Adrenal gland (tissue), 19 donors: Measurements from ENCODE around the gene NCR2. TPM values are rescaled to one million over a fixed set of nuclear protein-coding genes. Genes with fewer than 3 reads are reported as not detected.
A peak's percentile ranks its signal among the peaks of the same experiment; 100 is the strongest.

Experiments used
- DNase-seq, 7 donors: peaks; one replicate each; pipeline ENCODE4 v3.0.0-alpha.2; 2019 to 2020
- H3K27ac ChIP-seq, 5 donors: fragments of 200-600 bp; sonication (generic) in 4 of 5; 1 replicate in 3 of 5; 2 replicates in 2 of 5; pipeline versions ENCODE4 v1.5.1 to v1.8.0; 2016 to 2020; ENCODE audit warnings: mild to moderate bottlenecking in 1 of 5
- H3K27me3 ChIP-seq: fragments of 200-600 bp; 2 replicates; pipeline ENCODE4 v1.8.0; 2021
- H3K36me3 ChIP-seq, 2 donors: fragments of 200-600 bp; replicated peaks in 1 of 2; 1 replicate in 1 of 2; 2 replicates in 1 of 2; pipeline versions ENCODE4 v1.5.1 to v1.8.0; 2018 to 2022
- H3K4me1 ChIP-seq, 2 donors: fragments of 200-600 bp; replicated peaks in 1 of 2; 1 replicate in 1 of 2; 2 replicates in 1 of 2; pipeline versions ENCODE4 v1.5.1 to v1.8.0; 2018 to 2021
- H3K4me3 ChIP-seq, 4 donors: fragments of 200-600 bp; sonication (generic) in 3 of 4; one replicate each; pipeline ENCODE4 v1.5.1; 2016 to 2018
- H3K9me3 ChIP-seq, 3 donors: fragments of 200-600 bp; sonication (generic) in 1 of 3; replicated peaks in 1 of 3; 1 replicate in 2 of 3; 2 replicates in 1 of 3; pipeline versions ENCODE4 v1.5.1 to v1.8.0; 2016 to 2021
- POLR2A ChIP-seq, 2 donors: fragments of 450-650 bp; IDR thresholded peaks; one replicate each; pipeline ENCODE4 v1.6.1; 2017; ENCODE audit warnings: antibody characterized with exemption in 2 of 2, mild to moderate bottlenecking in 2 of 2, moderate library complexity in 1 of 2
- WGBS, 4 donors: extraction: QIAGEN DNeasy Blood & Tissue Kit in 2 of 4; methylation state at CpG; one replicate each; pipeline versions ENCODE4 v1.1.5 to v1.1.7; 2013 to 2017; 5-methylcytosine and 5-hydroxymethylcytosine counted together
- intact Hi-C, 2 donors: fragments of 100-400 bp; cut with DNase I; formaldehyde crosslinking; loops; one replicate each; pipeline versions ENCODE4 v1.14.1 to v1.15.0; 2022 to 2023
- long read RNA-seq, 10 donors: library from polyadenylated mRNA in 3 of 10; unstranded in 2 of 10; stranded (forward) in 1 of 10; transcript quantifications; one replicate each; pipeline ENCODE4 v2.0.0 and lab custom pipeline, GENCODE V29; 2021 to 2026
- polyA plus RNA-seq, 3 donors: library from polyadenylated mRNA; stranded (reverse); fragments of 200-250 nt in 2 of 3; fragments of 350-450 nt in 1 of 3; fragmentation: Illumina TruSeq in 1 of 3; extraction: RNeasy Lipid Tissue Mini Kit (QIAGEN cat#74804) in 1 of 3; gene quantifications; one replicate each; pipeline ENCODE4 v1.2.3, GENCODE V29; 2013 to 2014
- total RNA-seq, 9 donors: library from RNA; depleted of rRNA in 4 of 9; stranded (reverse); fragments of >200 nt in 4 of 9; fragments of 120-200 nt in 1 of 9; fragmentation: NEBNext Ultra II Directional in 1 of 9; extraction: Animal tissue kit (Norgen Biotek cat#: 25700) in 1 of 9; gene quantifications; one replicate each; pipeline versions ENCODE4 v1.1.0 to v1.2.4, GENCODE V29; 2013 to 2023
- TF ChIP-seq, protein P1 (sequence below), 6 experiments: fragments of 450-650 bp in 4 of 6; fragments of 200-600 bp in 2 of 6; sonication (generic) in 1 of 6; IDR thresholded peaks; 1 replicate in 5 of 6; 2 replicates in 1 of 6; pipeline versions ENCODE4 v1.5.1 to v1.8.0; 2016 to 2021; ENCODE audit warnings: antibody characterized with exemption in 6 of 6, mild to moderate bottlenecking in 2 of 6, moderate library complexity in 1 of 6
- donor health status: healthy with polysubstance abuse.
- donor health status: Bipolar disorder and iron deficiency.
- donor health status: DM: yes; HTN: yes; CAD: no.
- donor health status: DM: no; HTN: no; CAD: no.
- donor health status: DM: no; HTN: no; CAD: no.
- donor health status: DM: yes; HTN: yes; CAD: no.

The NCR2 gene, protein sequence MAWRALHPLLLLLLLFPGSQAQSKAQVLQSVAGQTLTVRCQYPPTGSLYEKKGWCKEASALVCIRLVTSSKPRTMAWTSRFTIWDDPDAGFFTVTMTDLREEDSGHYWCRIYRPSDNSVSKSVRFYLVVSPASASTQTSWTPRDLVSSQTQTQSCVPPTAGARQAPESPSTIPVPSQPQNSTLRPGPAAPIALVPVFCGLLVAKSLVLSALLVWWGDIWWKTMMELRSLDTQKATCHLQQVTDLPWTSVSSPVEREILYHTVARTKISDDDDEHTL
- total RNA-seq (not detected), polyA plus RNA-seq (not detected)
- long read RNA-seq, donor 1, result 0 reads
- long read RNA-seq, donor 2, result 0 reads
- long read RNA-seq, donor 3, result 0 reads
- long read RNA-seq, donor 4, result 0 reads
- long read RNA-seq, donor 5, result 0 reads
- long read RNA-seq, donor 6, result 0 reads
- long read RNA-seq, donor 7, result 0 reads
- long read RNA-seq, donor 8, result 0 reads
- long read RNA-seq, donor 9, result 0 reads
- long read RNA-seq, donor 10, result 0 reads

DNA sequence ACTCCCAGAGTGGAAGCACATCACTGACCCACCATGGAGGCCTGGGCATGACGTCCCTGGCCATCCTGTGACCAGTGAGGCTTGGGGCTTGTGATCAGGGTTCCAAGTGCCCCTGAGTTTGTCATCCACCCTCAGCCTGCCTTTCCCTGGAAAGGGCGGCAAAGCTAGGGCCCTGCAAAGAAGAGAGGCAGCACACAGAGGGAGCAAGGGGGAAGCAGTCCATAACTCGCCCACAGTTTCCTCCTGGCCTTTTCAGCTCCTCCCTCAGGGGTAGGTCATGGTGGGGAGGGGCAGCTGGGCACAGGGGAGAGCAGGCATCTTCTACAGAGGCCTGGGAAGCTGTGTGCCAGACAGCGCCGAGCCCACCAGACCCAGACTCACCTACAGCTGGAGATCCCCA lies at the start of gene NCR2:
Gene NCR2, plus strand, starts transcription at position 313 of the 400 bp plus-strand sequence. CDS start 269 bp downstream, outside the sequence.
- Histone ChIP-seq H3K9me3 (no peaks in the 10 kb centered on the region), H3K27ac (no peak within 1 kb of the TSS), H3K4me1 (no peaks in the 10 kb centered on the region), H3K4me3 (no peak within 1 kb of the TSS), H3K27me3 (no peaks in the 10 kb centered on the region), H3K36me3 (no peaks in the 10 kb centered on the region)
- intact Hi-C loops, result no loop called here
- no peak for DNase-seq
- WGBS, 4 donors, result 71 to 94% (median 84%) methylated on average over 3 to 5 of the region's 5 CpGs
- TF ChIP-seq, protein P1, sequence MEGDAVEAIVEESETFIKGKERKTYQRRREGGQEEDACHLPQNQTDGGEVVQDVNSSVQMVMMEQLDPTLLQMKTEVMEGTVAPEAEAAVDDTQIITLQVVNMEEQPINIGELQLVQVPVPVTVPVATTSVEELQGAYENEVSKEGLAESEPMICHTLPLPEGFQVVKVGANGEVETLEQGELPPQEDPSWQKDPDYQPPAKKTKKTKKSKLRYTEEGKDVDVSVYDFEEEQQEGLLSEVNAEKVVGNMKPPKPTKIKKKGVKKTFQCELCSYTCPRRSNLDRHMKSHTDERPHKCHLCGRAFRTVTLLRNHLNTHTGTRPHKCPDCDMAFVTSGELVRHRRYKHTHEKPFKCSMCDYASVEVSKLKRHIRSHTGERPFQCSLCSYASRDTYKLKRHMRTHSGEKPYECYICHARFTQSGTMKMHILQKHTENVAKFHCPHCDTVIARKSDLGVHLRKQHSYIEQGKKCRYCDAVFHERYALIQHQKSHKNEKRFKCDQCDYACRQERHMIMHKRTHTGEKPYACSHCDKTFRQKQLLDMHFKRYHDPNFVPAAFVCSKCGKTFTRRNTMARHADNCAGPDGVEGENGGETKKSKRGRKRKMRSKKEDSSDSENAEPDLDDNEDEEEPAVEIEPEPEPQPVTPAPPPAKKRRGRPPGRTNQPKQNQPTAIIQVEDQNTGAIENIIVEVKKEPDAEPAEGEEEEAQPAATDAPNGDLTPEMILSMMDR (IDR thresholded peaks at IDR 0.05), result no peak
- no peak for TF ChIP-seq POLR2A (IDR thresholded peaks at IDR 0.05)

DNA sequence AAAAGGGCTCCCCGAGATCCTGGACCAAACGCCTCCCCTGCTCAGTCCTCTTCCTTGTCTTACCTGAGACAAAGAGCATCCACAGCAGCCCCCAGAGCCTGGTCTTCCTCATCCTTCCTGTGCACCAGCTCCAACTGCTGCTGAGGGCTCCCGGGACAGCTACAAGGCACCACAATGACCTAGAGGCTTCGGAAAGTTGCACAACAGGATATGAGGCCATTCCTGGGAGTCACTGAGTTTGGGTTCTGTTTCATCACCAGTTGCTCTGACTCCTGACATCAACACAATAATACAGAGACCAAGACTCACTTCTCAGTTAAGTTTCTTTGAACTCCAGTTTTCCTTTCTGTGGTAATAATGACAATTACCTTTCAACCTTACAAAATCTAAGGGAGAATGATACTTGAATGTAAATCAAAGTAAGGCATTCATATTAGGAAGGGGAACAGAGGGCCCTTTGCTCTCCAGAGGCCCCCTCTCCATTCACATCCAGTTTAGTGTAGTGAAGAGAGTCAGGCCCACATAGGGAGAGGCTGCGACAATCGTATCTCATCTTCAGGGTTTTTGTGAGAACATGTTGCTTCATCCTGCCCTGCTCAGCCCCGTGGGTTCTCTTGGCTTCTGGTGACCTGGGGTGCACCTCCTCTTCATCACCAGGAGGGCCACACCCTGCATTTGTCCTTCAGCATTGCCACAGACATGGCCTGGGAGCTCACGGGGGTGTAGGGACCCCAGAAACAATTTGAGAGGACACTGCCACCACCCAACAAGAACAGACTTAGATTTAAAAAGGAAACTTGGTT lies 48.7 kb upstream of the NCR2 start, which contains the start of gene TREM1:
Gene TREM1, minus strand, starts transcription at position 139 of the 803 bp plus-strand sequence. Its CDS starts 27 bp downstream, at position 112.
- DNase-seq, result peak; percentile 34 to 75 (median 61)
- intact Hi-C loops, result no loop called here
- WGBS, 4 donors, result 61 to 71% (median 68%) methylated on average over 5 to 8 of the region's 8 CpGs
- Histone ChIP-seq H3K4me1 (peaks cover 0 to 8% of the 10 kb centered on the region in 2 donors), H3K9me3 (no peaks in the 10 kb centered on the region), H3K27me3 (no peaks in the 10 kb centered on the region), H3K4me3 (no peak within 1 kb of the TSS), H3K36me3 (no peaks in the 10 kb centered on the region), H3K27ac (peak within 1 kb of the TSS in 2 of 5 donors; percentile 37 to 45)
- TF ChIP-seq, protein P1 (IDR thresholded peaks at IDR 0.05), result no peak
- no peak for TF ChIP-seq POLR2A (IDR thresholded peaks at IDR 0.05)

DNA sequence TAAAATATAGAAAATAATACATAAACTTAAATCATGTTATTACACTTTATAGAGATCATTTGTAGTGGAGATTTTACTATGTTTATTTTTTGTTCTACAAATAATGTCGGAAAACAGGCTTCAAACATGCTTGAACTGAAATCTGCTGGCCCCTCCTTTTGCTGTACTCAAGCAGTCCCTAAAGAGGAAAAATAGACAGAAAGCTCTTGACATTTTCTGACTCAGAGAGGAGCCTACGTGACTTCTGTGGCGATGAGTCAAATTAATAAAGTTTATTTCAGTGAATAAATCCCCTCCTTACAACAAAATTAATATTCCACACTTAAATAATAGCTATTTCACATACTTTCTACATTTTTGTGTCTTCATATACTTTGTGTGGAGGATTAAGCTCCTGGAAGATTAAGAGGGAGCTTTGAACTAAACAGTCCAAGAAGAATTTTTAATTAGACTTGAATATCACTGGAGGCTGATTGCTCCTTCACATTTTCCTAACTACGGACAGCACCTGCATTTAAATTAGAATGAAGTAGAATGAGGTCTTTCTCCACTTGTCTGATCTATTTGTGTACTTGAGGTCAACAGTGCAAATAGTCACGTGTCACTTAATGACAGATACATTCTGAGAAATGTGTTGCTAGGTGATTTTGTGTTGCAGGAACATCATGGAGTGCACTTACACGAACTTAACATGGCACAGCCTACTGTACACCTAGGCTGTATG lies 47.2 kb upstream of the NCR2 start:
- no peak for DNase-seq
- no peak overlapping the region for H3K4me3 ChIP-seq
- no peaks in the 10 kb centered on the region for H3K36me3 ChIP-seq
- no peak overlapping the region for H3K27ac ChIP-seq
- H3K9me3 ChIP-seq, result no peaks in the 10 kb centered on the region
- intact Hi-C loops, result no loop called here
- 41 to 55% (median 46%) methylated on average over 6 of the region's 6 CpGs for WGBS, 4 donors
- no peak for TF ChIP-seq POLR2A (IDR thresholded peaks at IDR 0.05)
- TF ChIP-seq, protein P1 (IDR thresholded peaks at IDR 0.05), result no peak
- H3K27me3 ChIP-seq, result no peaks in the 10 kb centered on the region
- H3K4me1 ChIP-seq, result peaks cover 0 to 8% of the 10 kb centered on the region in 2 donors
